ENCODE measurements around the gene TRIM67. TPM values are rescaled to one million over a fixed set of nuclear protein-coding genes. Genes with fewer than 3 reads are reported as not detected.

The TRIM67 gene
- total and polyA plus RNA-seq, 9 of the 15 experiments (the other 6 are each of a cell fraction or from before 2014, with no cell fraction given): 0.04 to 0.60 (median 0.31) TPM

DNA sequence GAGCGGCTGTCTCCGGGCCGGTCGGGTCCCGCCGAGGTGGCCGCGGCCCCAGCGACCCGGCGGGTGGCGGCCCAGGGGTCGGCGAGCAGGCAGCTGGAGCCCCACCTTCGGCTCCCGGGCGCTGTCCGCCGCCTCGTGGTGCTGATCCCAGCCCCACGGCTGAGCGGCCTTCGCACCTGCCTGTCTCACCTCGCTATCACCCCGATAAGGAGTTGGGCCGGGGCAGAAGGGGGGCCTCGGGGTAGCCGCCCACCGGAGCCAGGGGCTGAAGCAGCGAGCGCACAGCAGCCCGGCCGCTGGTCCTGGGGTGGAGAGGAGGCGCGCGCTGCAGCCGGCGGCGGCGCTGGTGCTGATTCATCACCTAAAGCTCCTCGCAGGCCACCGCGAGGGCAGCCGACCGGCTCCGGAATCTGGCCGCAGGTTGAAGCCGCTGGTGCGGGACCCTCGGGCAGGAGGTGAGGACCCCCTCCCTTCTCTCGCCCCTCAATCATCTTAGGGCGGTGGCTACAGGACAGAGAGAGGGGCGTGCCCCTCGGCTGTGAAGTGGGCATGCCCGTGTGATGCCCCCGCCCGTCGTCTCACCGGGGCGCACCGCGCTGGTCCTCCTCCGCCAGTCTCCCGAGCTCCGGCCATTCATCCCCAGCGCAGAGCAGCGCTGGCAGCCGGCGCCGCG lies 575 bp downstream of the TRIM67 start (continued):
- TF ChIP-seq YY1 (IDR thresholded peaks at IDR 0.05; ENCODE audit: borderline replicate concordance in 1 of 3, control insufficient read depth in 1 of 3, extremely low read depth in 1 of 3, insufficient read depth in 3 of 3, insufficient read length in 1 of 3, insufficient replicate concordance in 2 of 3, low read depth in 1 of 3, low read length in 2 of 3) (no peak), XRCC4 (IDR thresholded peaks at IDR 0.05; ENCODE audit: extremely low read depth, insufficient read depth, insufficient read length) (no peak), CXXC5 (CRISPR knock-in tag; IDR thresholded peaks at IDR 0.05) (peak; percentile 75; the same call in 1 of the 2 replicates), PRDM10 (IDR thresholded peaks at IDR 0.05; ENCODE audit: partially characterized antibody) (no peak), MCM7 (IDR thresholded peaks at IDR 0.05) (no peak), CEBPB (tag; IDR thresholded peaks at IDR 0.05) (no peak), TFE3 (CRISPR knock-in tag; IDR thresholded peaks at IDR 0.05) (no peak), ATF1 (CRISPR knock-in tag; IDR thresholded peaks at IDR 0.05) (no peak), ATF1 (tag; IDR thresholded peaks at IDR 0.05) (0 out of 2 replicates have a peak, but pooled peaks have one; percentile 38), HLTF (IDR thresholded peaks at IDR 0.05) (no peak), ZFP36 (IDR thresholded peaks at IDR 0.05; ENCODE audit: low read depth, low read length, partially characterized antibody) (no peak), BDP1 (IDR thresholded peaks at IDR 0.05; ENCODE audit: insufficient read depth, insufficient read length) (no peak), ZNF395 (CRISPR knock-in tag; IDR thresholded peaks at IDR 0.05) (peak; percentile 46; the same call in 1 of the 2 replicates)
- TF ChIP-seq, protein P1, sequence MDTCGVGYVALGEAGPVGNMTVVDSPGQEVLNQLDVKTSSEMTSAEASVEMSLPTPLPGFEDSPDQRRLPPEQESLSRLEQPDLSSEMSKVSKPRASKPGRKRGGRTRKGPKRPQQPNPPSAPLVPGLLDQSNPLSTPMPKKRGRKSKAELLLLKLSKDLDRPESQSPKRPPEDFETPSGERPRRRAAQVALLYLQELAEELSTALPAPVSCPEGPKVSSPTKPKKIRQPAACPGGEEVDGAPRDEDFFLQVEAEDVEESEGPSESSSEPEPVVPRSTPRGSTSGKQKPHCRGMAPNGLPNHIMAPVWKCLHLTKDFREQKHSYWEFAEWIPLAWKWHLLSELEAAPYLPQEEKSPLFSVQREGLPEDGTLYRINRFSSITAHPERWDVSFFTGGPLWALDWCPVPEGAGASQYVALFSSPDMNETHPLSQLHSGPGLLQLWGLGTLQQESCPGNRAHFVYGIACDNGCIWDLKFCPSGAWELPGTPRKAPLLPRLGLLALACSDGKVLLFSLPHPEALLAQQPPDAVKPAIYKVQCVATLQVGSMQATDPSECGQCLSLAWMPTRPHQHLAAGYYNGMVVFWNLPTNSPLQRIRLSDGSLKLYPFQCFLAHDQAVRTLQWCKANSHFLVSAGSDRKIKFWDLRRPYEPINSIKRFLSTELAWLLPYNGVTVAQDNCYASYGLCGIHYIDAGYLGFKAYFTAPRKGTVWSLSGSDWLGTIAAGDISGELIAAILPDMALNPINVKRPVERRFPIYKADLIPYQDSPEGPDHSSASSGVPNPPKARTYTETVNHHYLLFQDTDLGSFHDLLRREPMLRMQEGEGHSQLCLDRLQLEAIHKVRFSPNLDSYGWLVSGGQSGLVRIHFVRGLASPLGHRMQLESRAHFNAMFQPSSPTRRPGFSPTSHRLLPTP (IDR thresholded peaks at IDR 0.05; ENCODE audit: borderline replicate concordance, extremely low read depth, insufficient read length): no peak
- TF ChIP-seq, protein P2, sequence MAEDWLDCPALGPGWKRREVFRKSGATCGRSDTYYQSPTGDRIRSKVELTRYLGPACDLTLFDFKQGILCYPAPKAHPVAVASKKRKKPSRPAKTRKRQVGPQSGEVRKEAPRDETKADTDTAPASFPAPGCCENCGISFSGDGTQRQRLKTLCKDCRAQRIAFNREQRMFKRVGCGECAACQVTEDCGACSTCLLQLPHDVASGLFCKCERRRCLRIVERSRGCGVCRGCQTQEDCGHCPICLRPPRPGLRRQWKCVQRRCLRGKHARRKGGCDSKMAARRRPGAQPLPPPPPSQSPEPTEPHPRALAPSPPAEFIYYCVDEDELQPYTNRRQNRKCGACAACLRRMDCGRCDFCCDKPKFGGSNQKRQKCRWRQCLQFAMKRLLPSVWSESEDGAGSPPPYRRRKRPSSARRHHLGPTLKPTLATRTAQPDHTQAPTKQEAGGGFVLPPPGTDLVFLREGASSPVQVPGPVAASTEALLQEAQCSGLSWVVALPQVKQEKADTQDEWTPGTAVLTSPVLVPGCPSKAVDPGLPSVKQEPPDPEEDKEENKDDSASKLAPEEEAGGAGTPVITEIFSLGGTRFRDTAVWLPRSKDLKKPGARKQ (CRISPR knock-in tag; IDR thresholded peaks at IDR 0.05): no peak

Measured in K562 (cell line).